HG03139 (cell line): ENCODE data around the gene EPB41L5.
"Not testable (repeated sequence)": the region's sequence is repeated elsewhere in the genome, so short reads cannot be mapped to it uniquely, and the experiment has no call there.

Source experiments
- ATAC-seq: cut with Tn5 transposase; IDR thresholded peaks from one replicate; pipeline ENCODE4 v1.9.1; 2021; ENCODE audit not compliant: unreplicated experiment

The EPB41L5 gene

DNA sequence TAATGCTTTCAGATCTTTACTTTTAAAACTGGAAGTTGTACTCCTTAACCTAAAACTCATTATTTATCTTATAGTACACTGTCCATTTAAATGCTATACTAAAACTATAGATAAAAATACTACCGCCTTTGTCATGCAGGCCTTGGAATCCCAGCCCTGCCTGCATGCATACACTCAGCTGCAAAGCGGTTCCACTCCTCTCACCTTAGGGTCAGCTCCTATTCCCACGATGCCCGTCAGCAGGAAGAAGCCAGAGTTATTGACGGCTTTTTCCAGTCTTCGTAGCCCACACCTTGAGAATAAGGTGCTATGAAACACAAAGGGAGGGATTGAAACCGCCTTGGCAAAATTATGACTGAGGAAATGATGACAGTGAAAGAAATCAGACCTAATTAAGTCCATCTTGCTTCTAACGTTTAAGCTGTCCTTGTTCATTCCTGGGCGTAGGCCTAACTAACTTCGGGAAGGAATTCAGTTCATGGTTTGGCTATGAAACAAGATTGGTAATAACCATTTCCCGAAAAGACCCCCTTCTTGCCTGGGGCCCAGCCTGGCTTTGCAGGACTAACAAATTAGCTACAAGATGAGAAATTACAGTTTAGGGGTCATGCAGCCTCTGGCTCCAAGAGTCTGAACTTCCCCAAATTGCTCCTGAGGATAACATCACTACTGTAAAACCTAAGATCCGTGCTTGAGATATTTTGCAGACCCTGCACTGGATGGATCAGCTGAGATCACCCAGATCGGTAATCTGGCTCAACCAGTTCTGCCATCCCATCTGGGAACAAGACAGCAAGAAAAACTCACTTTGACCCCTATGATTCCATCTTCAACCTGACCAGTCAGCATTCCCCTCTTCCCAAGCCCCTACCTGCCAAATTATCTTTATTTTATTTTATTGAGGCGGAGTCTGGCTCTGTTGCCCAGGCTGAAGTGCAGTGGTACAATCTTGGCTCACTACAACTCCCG lies 17.1 kb downstream of the EPB41L5 start:
- no peak for ATAC-seq

GRCh38 chr2:120032297-120032696 lies 19.4 kb downstream of the EPB41L5 start:
- no peak for ATAC-seq

GRCh38 chr2:120034027-120034426 lies 21.1 kb downstream of the EPB41L5 start:
- no peak for ATAC-seq

DNA sequence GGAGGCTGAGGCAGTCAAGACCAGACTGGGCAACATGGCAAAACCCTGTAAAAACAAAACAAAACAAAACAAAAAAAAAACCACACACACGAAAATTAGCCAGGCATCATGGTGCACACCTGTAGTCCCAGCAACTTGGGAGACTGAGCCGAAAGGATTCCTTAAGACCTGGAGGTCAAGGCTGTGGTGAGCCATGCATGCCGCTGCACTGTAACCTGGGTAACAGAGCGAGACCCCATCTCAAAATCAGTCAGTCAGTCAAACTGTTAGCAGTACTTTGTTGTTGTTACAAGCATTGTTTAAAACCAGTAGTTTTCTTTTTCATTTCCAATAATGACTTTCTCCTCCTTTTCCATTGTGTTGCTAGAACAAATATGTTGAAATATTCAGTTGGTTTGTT lies 21.7 kb downstream of the EPB41L5 start:
- no peak for ATAC-seq

DNA sequence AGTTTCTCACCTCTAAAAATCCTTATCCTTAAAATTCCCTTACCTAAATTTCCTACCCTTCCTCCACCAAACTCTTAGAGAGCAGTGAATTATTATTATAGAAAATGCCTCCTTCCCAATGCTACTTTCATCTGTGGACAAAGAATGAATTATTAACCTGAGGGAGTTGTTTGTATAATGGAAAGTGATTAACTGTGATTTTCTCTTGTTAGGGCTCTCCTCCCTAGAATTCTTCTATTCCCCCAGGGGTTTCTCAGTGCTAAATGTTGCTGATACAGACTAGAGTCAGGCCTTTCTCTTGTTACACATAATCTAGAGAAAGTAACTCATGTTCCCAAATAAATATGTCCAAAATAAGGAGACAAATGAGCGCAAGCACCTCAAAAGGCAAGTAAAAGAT lies 23.3 kb downstream of the EPB41L5 start:
- ATAC-seq: no peak

GRCh38 chr2:120037995-120038541 lies 25.2 kb downstream of the EPB41L5 start:
- no peak for ATAC-seq

- ATAC-seq: no peak
These were observed 29.5 kb downstream of the EPB41L5 start for GRCh38 chr2:120042359-120042758.

DNA sequence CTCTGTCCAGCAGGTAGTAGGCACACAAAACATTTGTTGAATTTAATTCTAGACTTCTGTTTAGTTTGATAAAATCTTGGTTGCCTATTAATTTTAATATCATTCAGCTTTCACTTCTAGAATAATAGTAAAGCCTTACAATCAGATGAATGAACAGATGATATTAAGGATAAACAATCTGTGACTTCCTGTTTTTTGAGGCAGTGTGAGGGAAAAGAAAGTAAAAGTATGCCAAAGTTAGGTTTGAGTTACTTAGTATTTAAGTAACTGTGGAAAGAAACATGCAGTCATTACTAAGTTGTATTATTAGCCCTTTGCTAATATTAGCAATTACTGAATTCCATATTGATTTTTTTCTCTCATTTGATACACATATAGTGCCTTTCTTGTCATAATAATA lies 31.5 kb downstream of the EPB41L5 start:
- no peak for ATAC-seq

DNA sequence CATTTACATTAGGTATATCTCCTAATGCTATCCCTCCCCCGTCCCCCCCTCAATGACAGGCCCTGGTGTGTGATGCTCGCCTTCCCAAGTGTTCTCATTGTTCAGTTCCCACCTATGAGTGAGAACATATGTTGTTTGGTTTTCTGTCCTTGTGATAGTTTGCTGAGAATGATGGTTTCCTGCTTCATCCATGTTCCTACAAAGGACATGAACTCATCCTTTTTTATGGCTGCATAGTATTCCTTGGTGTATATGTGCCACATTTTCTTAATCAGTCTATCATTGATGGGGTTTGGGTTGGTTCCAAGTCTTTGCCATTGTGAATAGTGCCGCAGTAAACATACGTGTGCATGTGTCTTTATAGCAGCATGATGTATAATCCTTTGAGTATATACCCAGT lies 32.9 kb downstream of the EPB41L5 start:
- ATAC-seq: not testable (repeated sequence)

GRCh38 chr2:120046252-120046651 lies 33.4 kb downstream of the EPB41L5 start:
- ATAC-seq: not testable (repeated sequence)

DNA sequence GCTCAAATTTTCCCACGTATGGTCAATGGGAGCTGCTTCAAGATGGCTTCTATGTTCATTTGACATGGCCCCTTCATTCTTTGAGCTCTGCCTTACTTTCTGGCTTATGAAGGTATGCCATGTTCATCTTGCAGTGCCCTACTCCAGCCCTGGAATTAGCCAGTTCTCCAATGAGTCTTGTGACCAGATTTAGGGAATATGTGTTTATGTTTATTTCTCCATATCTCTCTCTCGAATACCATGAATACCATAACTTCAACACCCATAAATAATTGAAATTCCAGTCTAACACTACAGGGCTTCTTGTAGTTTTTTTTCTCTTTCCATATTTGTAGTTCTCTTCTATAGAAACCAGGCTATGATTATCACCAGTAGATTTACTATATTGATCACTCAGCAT lies 39.7 kb downstream of the EPB41L5 start:
- no peak for ATAC-seq

- ATAC-seq: no peak
These were observed 41.0 kb downstream of the EPB41L5 start for GRCh38 chr2:120053891-120054290.

DNA sequence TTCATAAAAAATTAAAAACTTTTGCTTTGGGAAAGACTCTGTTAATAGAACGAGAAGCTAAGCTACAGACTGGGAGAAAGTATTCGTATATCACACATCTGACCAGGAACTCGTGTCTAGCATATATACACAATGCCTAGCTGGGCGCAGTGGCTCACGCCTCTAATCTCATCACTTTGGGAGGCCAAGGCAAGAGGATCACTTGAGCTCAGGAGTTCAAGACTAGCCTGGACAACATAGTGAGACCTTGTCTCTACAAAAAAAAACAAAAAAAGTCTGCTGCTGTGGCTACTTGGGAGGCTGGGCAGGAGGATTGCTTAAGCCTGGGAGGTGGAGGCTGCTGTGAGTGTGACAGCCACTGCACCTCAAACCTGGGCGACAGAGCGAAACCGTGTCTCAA lies 46.6 kb downstream of the EPB41L5 start:
- no peak for ATAC-seq

- no peak for ATAC-seq
These were observed 47.3 kb downstream of the EPB41L5 start for GRCh38 chr2:120060088-120060623.

GRCh38 chr2:120064664-120065063 lies 51.8 kb downstream of the EPB41L5 start:
- no peak for ATAC-seq

GRCh38 chr2:120066800-120067547 lies 54.1 kb downstream of the EPB41L5 start:
- ATAC-seq: no peak

GRCh38 chr2:120068040-120068658 lies 55.3 kb downstream of the EPB41L5 start:
- ATAC-seq: not testable (repeated sequence)

DNA sequence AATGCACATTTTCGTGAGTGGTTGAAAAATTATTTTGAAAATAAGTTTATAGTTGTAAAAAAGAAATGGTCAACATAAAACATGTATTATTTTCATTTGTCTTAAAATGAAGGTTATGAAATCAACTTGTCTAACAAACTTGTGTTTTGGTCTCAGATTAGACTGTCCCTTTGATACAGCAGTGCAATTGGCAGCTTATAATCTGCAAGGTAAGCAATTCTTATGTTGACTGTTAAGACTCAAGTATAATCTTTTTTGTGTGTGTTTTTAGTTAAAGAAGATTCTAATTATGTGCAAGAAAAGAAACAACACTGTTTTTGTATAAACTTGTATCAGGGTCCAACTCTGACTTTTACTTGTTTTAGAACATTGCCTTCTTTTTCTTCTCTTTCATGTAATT lies 62.7 kb downstream of the EPB41L5 start:
- no peak for ATAC-seq

DNA sequence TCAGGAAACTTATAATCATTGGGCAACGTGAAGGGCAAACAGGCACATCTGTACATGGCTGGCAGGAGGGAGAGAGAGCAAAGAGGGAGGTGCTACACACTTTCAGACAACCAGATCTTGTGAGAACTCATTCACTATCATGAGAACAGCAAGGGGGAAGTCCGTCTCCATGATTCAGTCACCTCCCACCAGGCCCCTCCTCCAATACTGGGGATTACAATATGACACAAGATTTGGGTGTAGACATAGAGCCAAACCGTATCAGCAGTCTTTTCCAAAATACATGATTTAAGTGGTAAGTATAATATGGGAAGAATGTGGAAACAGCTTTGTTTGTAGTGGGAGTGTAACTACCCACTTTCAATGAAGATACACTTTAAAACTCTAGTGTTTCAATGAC lies 65.0 kb downstream of the EPB41L5 start:
- no peak for ATAC-seq

- ATAC-seq: no peak
These were observed 66.8 kb downstream of the EPB41L5 start for GRCh38 chr2:120079647-120080046.

DNA sequence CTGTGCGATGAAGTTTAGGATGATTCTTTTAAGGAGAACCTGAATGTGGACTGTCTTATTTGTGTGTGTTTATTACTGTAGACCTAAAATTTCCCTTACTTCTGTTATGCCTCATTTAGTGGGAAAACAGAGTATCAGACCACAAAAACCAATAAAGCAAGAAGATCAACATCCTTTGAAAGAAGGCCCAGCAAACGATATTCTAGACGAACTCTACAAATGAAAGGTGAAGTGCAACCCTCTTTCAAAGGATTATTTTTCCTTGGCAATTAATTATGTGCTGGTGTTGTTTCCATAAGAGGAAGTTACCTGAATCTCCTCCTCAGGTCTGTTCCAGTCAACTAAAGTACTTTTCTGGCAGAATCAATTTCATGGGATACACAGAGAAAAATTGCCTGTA lies 78.6 kb downstream of the EPB41L5 start:
- ATAC-seq: no peak
